Tibial nerve (tissue), 4 donors: ENCODE measurements around the gene GPC5. TPM values are rescaled to one million over a fixed set of nuclear protein-coding genes. Genes with fewer than 3 reads are reported as not detected.

Source experiments
- DNase-seq, 2 donors: peaks; one replicate each; pipeline ENCODE4 v3.0.0-alpha.2; 2019; ENCODE audit warnings: low spot score in 2 of 2
- H3K27ac ChIP-seq, 4 donors: fragments of 200-600 bp; sonication (generic) in 3 of 4; one replicate each; pipeline ENCODE4 v1.5.1; 2017 to 2019; ENCODE audit warnings: mild to moderate bottlenecking in 1 of 4
- H3K27me3 ChIP-seq, 2 donors: fragments of 200-600 bp; sonication (generic) in 1 of 2; one replicate each; pipeline versions ENCODE4 v1.5.1 to v1.6.0; 2017 to 2019
- H3K36me3 ChIP-seq, 3 donors: fragments of 200-600 bp; sonication (generic); one replicate each; pipeline ENCODE4 v1.5.1; 2018 to 2019
- H3K4me1 ChIP-seq, 4 donors: fragments of 200-600 bp; sonication (generic) in 3 of 4; one replicate each; pipeline ENCODE4 v1.5.1; 2017 to 2019
- H3K4me3 ChIP-seq, 4 donors: fragments of 200-600 bp; sonication (generic) in 3 of 4; one replicate each; pipeline ENCODE4 v1.5.1; 2017 to 2019; ENCODE audit warnings: mild to moderate bottlenecking in 1 of 4, moderate library complexity in 1 of 4
- H3K9me3 ChIP-seq, 4 donors: fragments of 200-600 bp; sonication (generic) in 3 of 4; one replicate each; pipeline ENCODE4 v1.5.1; 2017 to 2019
- EP300 ChIP-seq, 2 donors: sonication (generic); formaldehyde crosslinking; IDR thresholded peaks; one replicate each; pipeline ENCODE4 v1.6.1; 2017; ENCODE audit warnings: antibody characterized with exemption in 2 of 2, mild to moderate bottlenecking in 1 of 2
- POLR2A ChIP-seq, 2 donors: fragments of 450-650 bp; IDR thresholded peaks; one replicate each; pipeline ENCODE4 v1.6.1; 2017; ENCODE audit warnings: antibody characterized with exemption in 2 of 2, mild to moderate bottlenecking in 2 of 2, moderate library complexity in 2 of 2
- WGBS, 2 donors: methylation state at CpG; one replicate each; pipeline ENCODE4 v1.1.5; 2018; 5-methylcytosine and 5-hydroxymethylcytosine counted together
- total RNA-seq, 4 donors: library from RNA; depleted of rRNA; stranded (reverse); fragments of >200 nt; gene quantifications; one replicate each; pipeline ENCODE4 v1.1.0, GENCODE V29; 2016
- TF ChIP-seq, protein P1 (sequence below), 5 experiments: fragments of 200-600 bp in 3 of 5; fragments of 450-650 bp in 2 of 5; sonication (generic) in 3 of 5; IDR thresholded peaks; one replicate each; pipeline ENCODE4 v1.5.1; 2016 to 2019; ENCODE audit warnings: antibody characterized with exemption in 5 of 5, mild to moderate bottlenecking in 3 of 5, moderate library complexity in 2 of 5

The GPC5 gene
- total RNA-seq, 4 donors from 2014 or later = 3.7 to 5.7 (median 4.2) TPM; not detected in 1

DNA sequence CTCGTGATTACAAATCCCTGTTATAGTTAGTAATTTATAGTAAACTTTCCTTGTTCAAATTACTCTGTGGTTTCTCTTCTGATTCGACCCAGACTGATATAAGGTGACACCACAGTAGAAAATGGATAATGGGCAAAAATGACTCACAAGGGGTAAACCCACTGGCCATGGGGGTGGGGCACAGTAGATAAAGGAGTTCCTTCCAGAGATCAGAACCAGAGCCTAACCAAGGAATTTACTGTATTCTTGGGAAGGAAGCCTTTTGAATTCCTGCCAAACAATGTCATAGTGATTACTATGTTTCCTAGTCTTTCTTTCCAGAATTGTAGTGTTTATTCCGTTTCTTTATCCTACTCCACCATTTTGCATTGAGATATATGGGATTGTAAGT, 29.0 kb upstream of the GPC5 start:
- TF ChIP-seq, protein P1, sequence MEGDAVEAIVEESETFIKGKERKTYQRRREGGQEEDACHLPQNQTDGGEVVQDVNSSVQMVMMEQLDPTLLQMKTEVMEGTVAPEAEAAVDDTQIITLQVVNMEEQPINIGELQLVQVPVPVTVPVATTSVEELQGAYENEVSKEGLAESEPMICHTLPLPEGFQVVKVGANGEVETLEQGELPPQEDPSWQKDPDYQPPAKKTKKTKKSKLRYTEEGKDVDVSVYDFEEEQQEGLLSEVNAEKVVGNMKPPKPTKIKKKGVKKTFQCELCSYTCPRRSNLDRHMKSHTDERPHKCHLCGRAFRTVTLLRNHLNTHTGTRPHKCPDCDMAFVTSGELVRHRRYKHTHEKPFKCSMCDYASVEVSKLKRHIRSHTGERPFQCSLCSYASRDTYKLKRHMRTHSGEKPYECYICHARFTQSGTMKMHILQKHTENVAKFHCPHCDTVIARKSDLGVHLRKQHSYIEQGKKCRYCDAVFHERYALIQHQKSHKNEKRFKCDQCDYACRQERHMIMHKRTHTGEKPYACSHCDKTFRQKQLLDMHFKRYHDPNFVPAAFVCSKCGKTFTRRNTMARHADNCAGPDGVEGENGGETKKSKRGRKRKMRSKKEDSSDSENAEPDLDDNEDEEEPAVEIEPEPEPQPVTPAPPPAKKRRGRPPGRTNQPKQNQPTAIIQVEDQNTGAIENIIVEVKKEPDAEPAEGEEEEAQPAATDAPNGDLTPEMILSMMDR (IDR thresholded peaks at IDR 0.05) = no peak
- no peak for TF ChIP-seq POLR2A (IDR thresholded peaks at IDR 0.05)
- TF ChIP-seq EP300 (IDR thresholded peaks at IDR 0.05) = no peak
- no peaks in the 10 kb centered on the region for H3K27me3 ChIP-seq
- no peak for DNase-seq
- no peaks in the 10 kb centered on the region for H3K9me3 ChIP-seq
- H3K4me3 ChIP-seq = no peak overlapping the region
- H3K4me1 ChIP-seq = peaks cover 0 to 9% (median 0%) of the 10 kb centered on the region in 4 donors
- WGBS, 2 donors = 33% methylated on average over 3 of the region's 3 CpGs
- H3K36me3 ChIP-seq = no peaks in the 10 kb centered on the region
- H3K27ac ChIP-seq = no peak overlapping the region

DNA sequence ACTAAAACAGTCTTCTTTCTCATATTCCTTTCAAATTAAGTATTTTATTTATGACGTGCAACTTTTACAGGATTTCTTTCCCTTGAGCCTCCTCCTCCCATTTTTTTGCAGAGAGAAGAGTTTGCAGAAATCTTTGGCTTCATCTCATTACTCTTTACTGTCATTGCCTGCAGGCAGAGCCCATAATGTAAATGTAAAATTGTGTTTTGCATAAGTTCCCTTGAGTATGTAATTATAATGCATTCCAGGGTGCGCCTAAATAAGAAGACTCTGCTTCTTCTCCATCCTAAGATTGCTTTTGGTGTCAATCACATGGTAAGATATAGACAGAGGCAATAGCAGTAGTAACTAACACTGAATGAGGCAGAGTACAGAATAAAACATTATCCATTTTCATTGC, 27.9 kb upstream of the GPC5 start:
- TF ChIP-seq EP300 (IDR thresholded peaks at IDR 0.05) = no peak
- TF ChIP-seq, protein P1 (IDR thresholded peaks at IDR 0.05) = no peak
- no peak for TF ChIP-seq POLR2A (IDR thresholded peaks at IDR 0.05)

DNA sequence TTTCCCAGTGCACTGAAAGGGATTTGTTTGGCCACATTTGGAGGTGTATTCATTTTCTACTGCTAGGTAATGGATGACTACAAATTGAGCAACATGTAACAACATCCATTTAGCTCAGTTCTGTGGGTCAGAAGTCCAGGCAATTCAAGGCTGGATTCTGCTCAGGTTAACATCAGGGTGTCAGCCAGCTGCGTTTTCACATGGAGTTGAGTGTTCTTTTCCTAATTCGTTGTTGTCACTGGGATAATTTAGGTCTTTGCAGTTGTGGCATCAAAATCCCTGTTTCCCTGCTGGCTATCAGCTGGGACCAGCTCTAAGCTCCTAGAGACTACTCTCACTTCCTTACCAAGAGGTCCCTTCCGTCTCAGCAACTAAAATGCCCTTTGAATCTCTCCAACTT, 25.5 kb upstream of the GPC5 start:
- TF ChIP-seq, protein P1 (IDR thresholded peaks at IDR 0.05) = no peak
- TF ChIP-seq EP300 (IDR thresholded peaks at IDR 0.05) (no peak), POLR2A (IDR thresholded peaks at IDR 0.05) (no peak)
- Histone ChIP-seq H3K9me3 (no peaks in the 10 kb centered on the region), H3K27ac (no peak overlapping the region), H3K4me1 (peaks cover 0 to 9% (median 0%) of the 10 kb centered on the region in 4 donors), H3K4me3 (no peak overlapping the region), H3K27me3 (no peaks in the 10 kb centered on the region), H3K36me3 (no peaks in the 10 kb centered on the region)
- WGBS, 2 donors = 71 to 80% methylated on average over 3 of the region's 3 CpGs
- DNase-seq = no peak

More for the DNA sequence above, 27.9 kb upstream of the GPC5 start:
- no peak overlapping the region for H3K27ac ChIP-seq
- 88% methylated on average over 2 of the region's 2 CpGs for WGBS, 2 donors
- H3K27me3 ChIP-seq = no peaks in the 10 kb centered on the region
- H3K36me3 ChIP-seq = no peaks in the 10 kb centered on the region
- H3K4me3 ChIP-seq = no peak overlapping the region
- no peaks in the 10 kb centered on the region for H3K9me3 ChIP-seq
- H3K4me1 ChIP-seq = peaks cover 0 to 9% (median 0%) of the 10 kb centered on the region in 4 donors
- no peak for DNase-seq

DNA sequence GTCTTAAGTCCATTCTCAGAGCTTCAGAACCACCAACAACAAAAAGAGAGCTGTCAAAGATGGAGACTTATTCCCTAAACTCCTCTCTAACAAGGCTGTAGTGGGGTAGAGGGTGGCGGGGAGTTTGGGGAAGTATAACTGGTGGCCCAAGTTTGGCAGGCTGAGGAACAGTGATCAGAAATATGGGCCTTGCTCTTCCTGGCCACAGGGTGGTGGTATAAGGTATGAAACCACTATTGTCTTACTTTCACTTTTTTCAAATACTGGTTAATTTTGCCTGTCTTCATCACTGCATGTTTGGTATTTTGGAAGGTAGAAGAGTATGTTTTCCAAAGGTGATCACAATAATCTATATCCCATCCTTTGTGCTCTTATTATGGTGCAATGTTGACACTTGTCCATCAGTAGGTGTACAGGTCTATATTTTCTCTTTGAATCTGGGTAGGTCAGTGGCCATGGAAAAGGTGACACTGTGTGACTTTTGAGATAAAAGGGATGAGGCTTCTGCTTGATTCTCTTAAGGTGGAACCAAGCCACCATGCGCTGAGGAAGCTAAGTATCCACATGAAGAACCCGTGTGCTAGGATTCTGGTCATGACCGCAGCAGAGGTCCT, 23.2 kb upstream of the GPC5 start:
- TF ChIP-seq POLR2A (IDR thresholded peaks at IDR 0.05) = no peak
- TF ChIP-seq, protein P1 (IDR thresholded peaks at IDR 0.05) = peak in 3 of 5 experiments; percentile 24 to 30 (median 26)
- TF ChIP-seq EP300 (IDR thresholded peaks at IDR 0.05) = no peak
- H3K4me1 ChIP-seq = no peaks in the 10 kb centered on the region
- WGBS, 2 donors = 92% methylated on average over 4 of the region's 4 CpGs

DNA sequence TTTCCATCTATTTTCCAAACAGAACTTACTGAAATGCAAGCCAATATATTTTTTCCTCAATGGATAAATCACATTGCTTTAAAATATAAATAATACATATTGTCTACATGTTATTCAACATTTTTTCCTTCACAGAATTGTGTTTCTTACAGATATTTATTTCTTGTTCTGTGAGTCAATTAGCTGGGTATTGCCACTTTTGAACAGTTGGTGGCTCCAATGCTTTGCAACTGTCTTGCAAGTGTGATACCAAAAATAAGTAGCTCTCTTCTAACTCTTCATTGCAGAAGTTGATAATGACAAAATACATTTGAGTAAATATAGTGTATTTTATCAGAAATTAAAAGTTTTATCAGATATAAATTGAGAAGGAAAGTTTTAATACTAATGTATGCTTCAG, 17.1 kb upstream of the GPC5 start:
- no peak overlapping the region for H3K27ac ChIP-seq
- no peak for DNase-seq
- H3K36me3 ChIP-seq = no peaks in the 10 kb centered on the region
- H3K9me3 ChIP-seq = no peaks in the 10 kb centered on the region
- H3K27me3 ChIP-seq = no peaks in the 10 kb centered on the region
- TF ChIP-seq, protein P1 (IDR thresholded peaks at IDR 0.05) = peak in 3 of 5 experiments; percentile 14 to 28 (median 16)
- no peak for TF ChIP-seq POLR2A (IDR thresholded peaks at IDR 0.05)
- no peaks in the 10 kb centered on the region for H3K4me1 ChIP-seq
- no peak overlapping the region for H3K4me3 ChIP-seq

More for the DNA sequence above, 23.2 kb upstream of the GPC5 start:
- Histone ChIP-seq H3K36me3 (no peaks in the 10 kb centered on the region), H3K9me3 (no peaks in the 10 kb centered on the region), H3K4me3 (no peak overlapping the region), H3K27ac (no peak overlapping the region), H3K27me3 (no peaks in the 10 kb centered on the region)
- no peak for DNase-seq
